Osteoblast (primary cell): ENCODE results near the gene PTPRD. TPM values are rescaled to one million over a fixed set of nuclear protein-coding genes. Genes with fewer than 3 reads are reported as not detected.

ENCODE experiments used
- DNase-seq: peaks from one replicate; pipeline ENCODE4 v3.0.0; 2011; ENCODE audit warnings: low spot score, mixed read lengths; ENCODE audit not compliant: insufficient read length; ENCODE audit errors: missing footprints
- H2AFZ ChIP-seq: 2 replicates; pipeline ENCODE4 v1.6.0; 2011; ENCODE audit warnings: mild to moderate bottlenecking, low read length
- H3K27ac ChIP-seq: 2 replicates; pipeline ENCODE4 v1.5.1; 2011; ENCODE audit warnings: mild to moderate bottlenecking, low read depth, low read length, moderate library complexity
- H3K27me3 ChIP-seq: 2 replicates; pipeline ENCODE4 v1.6.0; 2012; ENCODE audit warnings: mild to moderate bottlenecking, control low read depth, inconsistent platforms, low read length, moderate library complexity; ENCODE audit not compliant: insufficient read depth
- H3K36me3 ChIP-seq: 2 replicates; pipeline ENCODE4 v1.5.1; 2011; ENCODE audit warnings: mild to moderate bottlenecking, low read length, control low read depth, moderate library complexity; ENCODE audit not compliant: insufficient read depth
- H3K4me1 ChIP-seq: 2 replicates; pipeline ENCODE4 v1.5.1; 2011; ENCODE audit warnings: mild to moderate bottlenecking, low read length, control low read depth, moderate library complexity; ENCODE audit not compliant: insufficient read depth
- H3K4me2 ChIP-seq: 2 replicates; pipeline ENCODE4 v1.6.0; 2011; ENCODE audit warnings: mild to moderate bottlenecking, low read length; ENCODE audit not compliant: insufficient read depth
- H3K4me3 ChIP-seq: fragments of 200-600 bp; sonication (generic); 3 replicates; pipeline ENCODE4 v1.5.1; 2012; ENCODE audit warnings: mild to moderate bottlenecking, low read length, inconsistent platforms; ENCODE audit not compliant: insufficient read depth
- H3K79me2 ChIP-seq: 2 replicates; pipeline ENCODE4 v1.6.0; 2012; ENCODE audit warnings: mild to moderate bottlenecking, low read length, control low read depth, inconsistent platforms; ENCODE audit not compliant: insufficient read depth
- H3K9me3 ChIP-seq: 2 replicates; pipeline ENCODE4 v1.5.1; 2011; ENCODE audit warnings: low read depth, low read length, control low read depth
- H4K20me1 ChIP-seq: 2 replicates; pipeline ENCODE4 v1.6.0; 2012; ENCODE audit warnings: mild to moderate bottlenecking, low read length, control low read depth; ENCODE audit not compliant: insufficient read depth
- CTCF ChIP-seq: IDR thresholded peaks from 2 replicates; pipeline ENCODE4 v1.5.1; 2011; ENCODE audit warnings: mild to moderate bottlenecking, low read depth, low read length, moderate library complexity; ENCODE audit errors: extremely low read depth
- total RNA-seq: library from RNA; depleted of rRNA; stranded (reverse); fragments of >200 nt; gene quantifications from 2 replicates; pipeline ENCODE4 v1.2.3, GENCODE V29; 2012

Gene PTPRD
- total RNA-seq, 1 donor, result 23.9 TPM

GRCh38 chr9:8907868-8908267 lies 1704.9 kb downstream of the PTPRD start:
- no peak for TF ChIP-seq CTCF
- no peaks in the 10 kb centered on the region for H3K36me3 ChIP-seq
- no peak for DNase-seq
- no peaks in the 10 kb centered on the region for H3K27me3 ChIP-seq
- H3K27ac ChIP-seq, result no peak overlapping the region
- H3K9me3 ChIP-seq, result no peaks in the 10 kb centered on the region
- no peak overlapping the region for H3K4me2 ChIP-seq
- H3K4me3 ChIP-seq, result no peak overlapping the region
- no peaks in the 10 kb centered on the region for H3K4me1 ChIP-seq
- no peaks in the 10 kb centered on the region for H3K79me2 ChIP-seq
- no peaks in the 10 kb centered on the region for H4K20me1 ChIP-seq
- H2AFZ ChIP-seq, result no peak overlapping the region

GRCh38 chr9:8905731-8906130 lies 1707.1 kb downstream of the PTPRD start:
- Histone ChIP-seq H3K9me3 (no peaks in the 10 kb centered on the region), H3K4me1 (no peaks in the 10 kb centered on the region), H3K4me2 (no peak overlapping the region), H4K20me1 (no peaks in the 10 kb centered on the region), H3K27me3 (no peaks in the 10 kb centered on the region), H3K79me2 (no peaks in the 10 kb centered on the region), H3K4me3 (no peak overlapping the region), H2AFZ (no peak overlapping the region), H3K36me3 (no peaks in the 10 kb centered on the region), H3K27ac (no peak overlapping the region)
- no peak for DNase-seq
- no peak for TF ChIP-seq CTCF

- no peak overlapping the region for H3K27ac ChIP-seq
- no peak for DNase-seq
- no peaks in the 10 kb centered on the region for H3K36me3 ChIP-seq
Observed at GRCh38 chr9:8904771-8905515, 1707.9 kb downstream of the PTPRD start.

GRCh38 chr9:8903077-8903476 lies 1709.7 kb downstream of the PTPRD start:
- Histone ChIP-seq H3K27ac (no peak overlapping the region), H3K9me3 (no peaks in the 10 kb centered on the region), H3K4me3 (no peak overlapping the region), H4K20me1 (no peaks in the 10 kb centered on the region), H3K36me3 (no peaks in the 10 kb centered on the region), H3K4me2 (no peak overlapping the region), H3K4me1 (no peaks in the 10 kb centered on the region), H3K79me2 (no peaks in the 10 kb centered on the region), H2AFZ (no peak overlapping the region), H3K27me3 (no peaks in the 10 kb centered on the region)
- DNase-seq, result no peak
- TF ChIP-seq CTCF, result no peak

More at GRCh38 chr9:8904771-8905515, 1707.9 kb downstream of the PTPRD start:
- Histone ChIP-seq H2AFZ (no peak overlapping the region), H3K4me3 (no peak overlapping the region), H3K79me2 (no peaks in the 10 kb centered on the region), H3K4me1 (no peaks in the 10 kb centered on the region), H3K4me2 (no peak overlapping the region), H3K27me3 (no peaks in the 10 kb centered on the region), H3K9me3 (no peaks in the 10 kb centered on the region), H4K20me1 (no peaks in the 10 kb centered on the region)
- no peak for TF ChIP-seq CTCF
